B cell (primary cell): ENCODE measurements around the gene MRPL52. TPM values are rescaled to one million over a fixed set of nuclear protein-coding genes. Genes with fewer than 3 reads are reported as not detected.
"Not testable (repeated sequence)": the region's sequence is repeated elsewhere in the genome, so short reads cannot be mapped to it uniquely, and the experiment has no call there.

ENCODE experiments used
- ATAC-seq: fragments of 200-7000 bp; cut with Tn5 transposase; one replicate; pipeline ENCODE4 v1.10.0; 2021; ENCODE audit warnings: low read depth, mild to moderate bottlenecking, moderate number of reproducible peaks, moderate library complexity
- CTCF ChIA-PET: fragments of 350-600 bp; sonication (Branson Sonifier 250); formaldehyde crosslinking; loops from one replicate; lab custom pipeline; 2021; ENCODE audit warnings: antibody characterized with exemption, inconsistent platforms; lab: Charles Lee
- POLR2A ChIA-PET: fragments of 350-600 bp; sonication (Branson Sonifier 250); formaldehyde crosslinking; loops from one replicate; lab custom pipeline; 2021; ENCODE audit warnings: antibody characterized with exemption; lab: Charles Lee
- DNase-seq: peaks from one replicate; pipeline ENCODE4 v3.0.0; 2013
- H2AFZ ChIP-seq: 2 replicates; pipeline ENCODE4 v1.6.1; 2012; ENCODE audit warnings: mild to moderate bottlenecking, low read depth, low read length; ENCODE audit not compliant: insufficient read depth, poor library complexity, severe bottlenecking
- H3K27ac ChIP-seq, 2 donors: 1 replicate in 1 of 2; 2 replicates in 1 of 2; pipeline ENCODE4 v1.5.1; 2012 to 2013; ENCODE audit warnings: low read length in 2 of 2, mild to moderate bottlenecking in 2 of 2, moderate library complexity in 1 of 2
- H3K27me3 ChIP-seq, 4 experiments: fragments of 200-600 bp in 1 of 4; sonication (generic) in 1 of 4; replicated peaks in 1 of 4; 1 replicate in 2 of 4; 2 replicates in 2 of 4; pipeline versions ENCODE4 v1.6.1 to v1.7.0; 2013 to 2016; ENCODE audit warnings: low read length in 3 of 4, mild to moderate bottlenecking in 2 of 4, mixed read lengths in 1 of 4, moderate library complexity in 1 of 4; ENCODE audit not compliant: insufficient read depth in 4 of 4, control insufficient read depth in 3 of 4; ENCODE audit errors: control extremely low read depth in 1 of 4
- H3K36me3 ChIP-seq, 2 experiments: replicated peaks in 1 of 2; 1 replicate in 1 of 2; 2 replicates in 1 of 2; pipeline versions ENCODE4 v1.6.1 to v1.7.1; 2013; ENCODE audit warnings: low read length in 1 of 2; ENCODE audit not compliant: insufficient read depth in 2 of 2, control insufficient read depth in 1 of 2; ENCODE audit errors: control extremely low read depth in 1 of 2, extremely low read depth in 1 of 2
- H3K4me1 ChIP-seq, 2 donors: fragments of 200-600 bp in 1 of 2; sonication (generic) in 1 of 2; 1 replicate in 1 of 2; 2 replicates in 1 of 2; pipeline versions ENCODE4 v1.5.1 to v1.6.1; 2013 to 2017; ENCODE audit warnings: low read length in 2 of 2; ENCODE audit not compliant: control insufficient read depth in 2 of 2, insufficient read depth in 2 of 2
- H3K4me2 ChIP-seq: replicated peaks from 2 replicates; pipeline ENCODE3; 2012; ENCODE audit warnings: mild to moderate bottlenecking, low read depth, low read length; ENCODE audit not compliant: poor library complexity, severe bottlenecking
- H3K4me3 ChIP-seq, 5 experiments: fragments of 200-600 bp in 1 of 5; sonication (generic) in 1 of 5; 1 replicate in 3 of 5; 2 replicates in 2 of 5; pipeline versions ENCODE4 v1.5.1 to v1.7.0; 2011 to 2016; ENCODE audit warnings: low read length in 4 of 5, mild to moderate bottlenecking in 4 of 5, low read depth in 2 of 5, control low read depth in 1 of 5, moderate library complexity in 1 of 5; ENCODE audit not compliant: insufficient read depth in 1 of 5; ENCODE audit errors: control extremely low read depth in 1 of 5, extremely low read depth in 1 of 5
- H3K79me2 ChIP-seq: fragments of 200-600 bp; sonication (generic); one replicate; pipeline ENCODE4 v1.6.0; 2016; ENCODE audit warnings: low read length; ENCODE audit not compliant: control insufficient read depth, insufficient read depth
- H3K9ac ChIP-seq: fragments of 200-600 bp; sonication (generic); 2 replicates; pipeline ENCODE4 v1.6.1; 2017; ENCODE audit warnings: mild to moderate bottlenecking, low read length, moderate library complexity
- H3K9me3 ChIP-seq, 3 donors: one replicate each; pipeline versions ENCODE4 v1.6.1 to v1.7.1; 2013; ENCODE audit warnings: low read length in 2 of 3; ENCODE audit not compliant: control insufficient read depth in 2 of 3, insufficient read depth in 1 of 3; ENCODE audit errors: control extremely low read depth in 1 of 3
- H4K20me1 ChIP-seq: 2 replicates; pipeline ENCODE4 v1.6.0; 2012; ENCODE audit warnings: mild to moderate bottlenecking, low read length; ENCODE audit not compliant: insufficient read depth, control insufficient read depth, poor library complexity, severe bottlenecking
- H3K27ac Mint-ChIP-seq: one replicate; pipeline ENCODE4 v1.8.0; 2021; ENCODE audit warnings: mixed read lengths
- H3K27me3 Mint-ChIP-seq: one replicate; pipeline ENCODE4 v1.8.0; 2021; ENCODE audit warnings: mixed read lengths
- H3K4me1 Mint-ChIP-seq: one replicate; pipeline ENCODE4 v1.8.0; 2021; ENCODE audit warnings: mixed read lengths
- H3K4me3 Mint-ChIP-seq: one replicate; pipeline ENCODE4 v1.8.0; 2021; ENCODE audit warnings: mixed read lengths
- H3K9me3 Mint-ChIP-seq: one replicate; pipeline ENCODE4 v1.8.0; 2022; ENCODE audit warnings: mixed read lengths; ENCODE audit not compliant: insufficient read depth
- CTCF ChIP-seq: fragments of 200-600 bp; IDR thresholded peaks from one replicate; pipeline ENCODE4 v1.8.0; 2022; ENCODE audit warnings: antibody characterized with exemption, mild to moderate bottlenecking
- EZH2 ChIP-seq: IDR thresholded peaks from 2 replicates; pipeline ENCODE4 v1.6.1; 2012; ENCODE audit warnings: borderline replicate concordance, low read depth, mild to moderate bottlenecking, moderate library complexity, low read length; ENCODE audit not compliant: insufficient read depth, poor library complexity, severe bottlenecking
- WGBS: methylation state at CpG from one replicate; pipeline ENCODE4 v1.1.5; 2013; ENCODE audit warnings: missing lambda C conversion rate; ENCODE audit not compliant: insufficient coverage; 5-methylcytosine and 5-hydroxymethylcytosine counted together
- intact Hi-C: fragments of 100-400 bp; cut with micrococcal nuclease; formaldehyde crosslinking; loops from one replicate; pipeline ENCODE4 v1.10.0; 2022
- polyA plus RNA-seq: library from polyadenylated mRNA; depleted of rRNA; stranded (reverse); fragments of >200 nt; gene quantifications from 2 replicates; pipeline ENCODE4 v1.2.3, GENCODE V29; 2012
- total RNA-seq, 2 donors: library from RNA; stranded (reverse); fragments of 120-200 nt in 1 of 2; gene quantifications; 1 replicate in 1 of 2; 2 replicates in 1 of 2; pipeline versions ENCODE4 v1.2.3 to v1.2.4, GENCODE V29; 2013 to 2022

Gene MRPL52
- total and polyA plus RNA-seq, 2 donors (not counting 1 experiment from before 2014, with no cell fraction given) = 37.4 to 91.6 TPM

- intact Hi-C loops = no loop called here
- H3K4me1 Mint-ChIP-seq = peaks cover 52% of the 10 kb centered on the region
These were observed 4.9 kb upstream of the MRPL52 start for GRCh38 chr14:22824711-22825359.

GRCh38 chr14:22829076-22829660 is 519 bp upstream of the MRPL52 start:
- Histone ChIP-seq H3K79me2 (peaks cover 22% of the 10 kb centered on the region), H3K4me2 (peak overlapping the region; percentile 88), H3K4me1 (peaks cover 23 to 28% of the 10 kb centered on the region in 2 donors), H3K27ac (peak overlapping the region; percentile 87 to 91), H3K36me3 (peaks cover 11 to 20% of the 10 kb centered on the region in 2 experiments), H3K9ac (peak overlapping the region; percentile 95), H2AFZ (peak overlapping the region; percentile 99), H3K4me3 (peak overlapping the region; percentile 68 to 92 (median 84))
- peaks cover 36% of the 10 kb centered on the region for H3K4me1 Mint-ChIP-seq
- not testable (repeated sequence) for ATAC-seq, H3K27me3 ChIP-seq, H4K20me1 ChIP-seq, H3K9me3 ChIP-seq, H3K27me3 Mint-ChIP-seq, H3K9me3 Mint-ChIP-seq, DNase-seq
- POLR2A ChIA-PET = interaction anchor here (0.6 to 1.6 kb wide), 7 partner anchors 10 to 62 kb away, joined by 3 to 6 read pairs (median 4); partner anchors contain the start of gene OXA1L
- CTCF ChIA-PET = interaction anchor here (0.8 to 8.7 kb wide), 6 partner anchors 9 to 63 kb away, joined by 3 to 90 read pairs (median 10); partner anchors contain the start of gene OXA1L
- peak overlapping the region; percentile 84 for H3K4me3 Mint-ChIP-seq
- H3K27ac Mint-ChIP-seq = peak overlapping the region; percentile 93
- 100% methylated on average over 4 of the region's 12 CpGs for WGBS
- intact Hi-C loops = loop anchor here (1.0 kb wide), 5 partner anchors 39 to 273 kb away; partner anchors contain the start of genes DAD1, OXA1L and PRMT5

More at GRCh38 chr14:22824711-22825359, 4.9 kb upstream of the MRPL52 start:
- Histone ChIP-seq H3K36me3 (no peaks in the 10 kb centered on the region), H4K20me1 (no peaks in the 10 kb centered on the region), H3K4me2 (peak overlapping the region; percentile 61), H3K9ac (no peak overlapping the region), H3K4me3 (peak overlapping the region in 3 of 5 experiments; percentile 4 to 40 (median 5)), H3K9me3 (peaks cover 0 to 3% (median 0%) of the 10 kb centered on the region in 3 donors), H3K27me3 (no peaks in the 10 kb centered on the region), H3K4me1 (peaks cover 26 to 42% of the 10 kb centered on the region in 2 donors), H3K79me2 (peaks cover 7% of the 10 kb centered on the region), H3K27ac (peak overlapping the region in 1 of 2 donors; percentile 12), H2AFZ (peak overlapping the region; percentile 78)
- ChIA-PET CTCF (interaction anchor here (0.8 to 7.8 kb wide), 11 partner anchors 13 to 254 kb away, joined by 3 to 207 read pairs (median 23); partner anchors contain the start of genes LRP10, MMP14 and OXA1L), POLR2A (interaction anchor here (0.6 to 1.5 kb wide), 6 partner anchors 8 to 75 kb away, joined by 3 to 10 read pairs (median 6); no protein-coding TSS in a partner anchor)
- Mint-ChIP-seq H3K9me3 (no peaks in the 10 kb centered on the region), H3K27ac (peak overlapping the region; percentile 86), H3K4me3 (peak overlapping the region; percentile 63), H3K27me3 (no peaks in the 10 kb centered on the region)
- WGBS = 9% methylated on average over 6 of the region's 8 CpGs
- ATAC-seq (no peak), DNase-seq (no peak)
- no peak for TF ChIP-seq CTCF
- TF ChIP-seq EZH2 = no peak
